Activated T-helper 17 cell treated with anti-CD3 and anti-CD28 coated beads, Interleukin-2, amount 50 U/mL, for 72 hours (primary cell): Measurements from ENCODE around the gene TARP.
A peak's percentile ranks its signal among the peaks of the same experiment; 100 is the strongest.

Experiments
- ATAC-seq: fragments of 150-1000 bp; cut with Tn5 transposase; replicated peaks from 2 replicates; pipeline ENCODE4 v1.10.0; 2021; ENCODE audit warnings: mild to moderate bottlenecking, moderate library complexity
- H3K27ac Mint-ChIP-seq: one replicate; pipeline ENCODE4 v1.8.0; 2022; ENCODE audit warnings: mixed read lengths
- H3K27me3 Mint-ChIP-seq: one replicate; pipeline ENCODE4 v1.8.0; 2022; ENCODE audit warnings: mixed read lengths
- H3K36me3 Mint-ChIP-seq: one replicate; pipeline ENCODE4 v1.8.0; 2022; ENCODE audit warnings: low read depth, mild to moderate bottlenecking, mixed read lengths
- H3K4me1 Mint-ChIP-seq: one replicate; pipeline ENCODE4 v1.8.0; 2022; ENCODE audit warnings: mixed read lengths
- H3K4me3 Mint-ChIP-seq: one replicate; pipeline ENCODE4 v1.8.0; 2022; ENCODE audit warnings: mild to moderate bottlenecking, mixed read lengths
- H3K9me3 Mint-ChIP-seq: one replicate; pipeline ENCODE4 v1.8.0; 2022; ENCODE audit warnings: mixed read lengths

Gene TARP

GRCh38 chr7:38310591-38311101 lies 37.2 kb upstream of the TARP start:
- Mint-ChIP-seq H3K27me3 (no peaks in the 10 kb centered on the region), H3K9me3 (no peaks in the 10 kb centered on the region), H3K4me1 (no peaks in the 10 kb centered on the region), H3K4me3 (peak overlapping the region; percentile 56), H3K27ac (no peak overlapping the region), H3K36me3 (no peaks in the 10 kb centered on the region)
- no peak for ATAC-seq

GRCh38 chr7:38309555-38309954 lies 36.1 kb upstream of the TARP start:
- no peak overlapping the region for H3K27ac Mint-ChIP-seq
- no peak for ATAC-seq
- H3K36me3 Mint-ChIP-seq, result no peaks in the 10 kb centered on the region
- H3K4me1 Mint-ChIP-seq, result no peaks in the 10 kb centered on the region
- H3K9me3 Mint-ChIP-seq, result no peaks in the 10 kb centered on the region
- peak overlapping the region; percentile 16 for H3K4me3 Mint-ChIP-seq
- no peaks in the 10 kb centered on the region for H3K27me3 Mint-ChIP-seq

- no peak overlapping the region for H3K4me3 Mint-ChIP-seq
- ATAC-seq, result no peak
- no peaks in the 10 kb centered on the region for H3K9me3 Mint-ChIP-seq
- H3K4me1 Mint-ChIP-seq, result no peaks in the 10 kb centered on the region
- H3K27ac Mint-ChIP-seq, result no peak overlapping the region
- H3K27me3 Mint-ChIP-seq, result no peaks in the 10 kb centered on the region
- H3K36me3 Mint-ChIP-seq, result no peaks in the 10 kb centered on the region
Measured at GRCh38 chr7:38308140-38308539, 34.7 kb upstream of the TARP start.

GRCh38 chr7:38307640-38308039 lies 34.2 kb upstream of the TARP start:
- no peaks in the 10 kb centered on the region for H3K27me3 Mint-ChIP-seq
- no peak overlapping the region for H3K4me3 Mint-ChIP-seq
- no peak for ATAC-seq
- no peak overlapping the region for H3K27ac Mint-ChIP-seq
- no peaks in the 10 kb centered on the region for H3K9me3 Mint-ChIP-seq
- H3K36me3 Mint-ChIP-seq, result no peaks in the 10 kb centered on the region
- H3K4me1 Mint-ChIP-seq, result no peaks in the 10 kb centered on the region

- Mint-ChIP-seq H3K4me3 (no peak overlapping the region), H3K27ac (no peak overlapping the region), H3K36me3 (no peaks in the 10 kb centered on the region), H3K9me3 (no peaks in the 10 kb centered on the region), H3K27me3 (no peaks in the 10 kb centered on the region), H3K4me1 (no peaks in the 10 kb centered on the region)
- ATAC-seq, result peak; percentile 55
Measured at GRCh38 chr7:38306914-38307313, 33.5 kb upstream of the TARP start.

GRCh38 chr7:38306171-38306570 lies 32.7 kb upstream of the TARP start:
- Mint-ChIP-seq H3K9me3 (no peaks in the 10 kb centered on the region), H3K36me3 (no peaks in the 10 kb centered on the region), H3K4me3 (no peak overlapping the region), H3K4me1 (no peaks in the 10 kb centered on the region), H3K27ac (no peak overlapping the region), H3K27me3 (no peaks in the 10 kb centered on the region)
- no peak for ATAC-seq

DNA sequence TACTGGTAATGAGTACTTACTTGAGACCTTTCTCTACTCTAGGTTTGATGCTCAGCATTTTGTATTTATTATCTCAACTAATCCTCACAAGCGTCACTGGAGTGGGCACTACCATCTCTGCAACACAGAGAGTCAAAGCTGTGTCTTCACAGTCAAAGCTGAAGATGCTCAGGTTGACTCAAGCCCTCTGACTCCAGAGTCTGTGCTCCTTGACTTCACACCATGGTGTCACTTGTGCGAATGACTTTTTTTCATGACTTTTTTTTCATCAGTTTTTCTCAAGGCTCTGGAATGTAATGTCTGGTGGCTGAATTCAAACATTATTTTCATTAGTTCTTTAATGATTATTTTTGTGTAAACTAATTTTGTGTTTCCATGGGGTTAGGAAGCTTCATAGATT lies 30.4 kb upstream of the TARP start:
- Mint-ChIP-seq H3K27ac (no peak overlapping the region), H3K4me1 (no peaks in the 10 kb centered on the region), H3K4me3 (no peak overlapping the region), H3K27me3 (no peaks in the 10 kb centered on the region), H3K36me3 (no peaks in the 10 kb centered on the region), H3K9me3 (no peaks in the 10 kb centered on the region)
- peak; percentile 60 for ATAC-seq

GRCh38 chr7:38300175-38300574 lies 26.7 kb upstream of the TARP start:
- no peaks in the 10 kb centered on the region for H3K9me3 Mint-ChIP-seq

GRCh38 chr7:38299275-38299931 lies 26.0 kb upstream of the TARP start:
- Mint-ChIP-seq H3K4me1 (no peaks in the 10 kb centered on the region), H3K27ac (no peak overlapping the region), H3K4me3 (peak overlapping the region; percentile 46), H3K9me3 (no peaks in the 10 kb centered on the region), H3K36me3 (no peaks in the 10 kb centered on the region), H3K27me3 (no peaks in the 10 kb centered on the region)
- no peak for ATAC-seq

More at GRCh38 chr7:38300175-38300574, 26.7 kb upstream of the TARP start:
- Mint-ChIP-seq H3K36me3 (no peaks in the 10 kb centered on the region), H3K27me3 (no peaks in the 10 kb centered on the region), H3K4me3 (peak overlapping the region; percentile 46), H3K4me1 (no peaks in the 10 kb centered on the region), H3K27ac (no peak overlapping the region)
- ATAC-seq, result no peak

DNA sequence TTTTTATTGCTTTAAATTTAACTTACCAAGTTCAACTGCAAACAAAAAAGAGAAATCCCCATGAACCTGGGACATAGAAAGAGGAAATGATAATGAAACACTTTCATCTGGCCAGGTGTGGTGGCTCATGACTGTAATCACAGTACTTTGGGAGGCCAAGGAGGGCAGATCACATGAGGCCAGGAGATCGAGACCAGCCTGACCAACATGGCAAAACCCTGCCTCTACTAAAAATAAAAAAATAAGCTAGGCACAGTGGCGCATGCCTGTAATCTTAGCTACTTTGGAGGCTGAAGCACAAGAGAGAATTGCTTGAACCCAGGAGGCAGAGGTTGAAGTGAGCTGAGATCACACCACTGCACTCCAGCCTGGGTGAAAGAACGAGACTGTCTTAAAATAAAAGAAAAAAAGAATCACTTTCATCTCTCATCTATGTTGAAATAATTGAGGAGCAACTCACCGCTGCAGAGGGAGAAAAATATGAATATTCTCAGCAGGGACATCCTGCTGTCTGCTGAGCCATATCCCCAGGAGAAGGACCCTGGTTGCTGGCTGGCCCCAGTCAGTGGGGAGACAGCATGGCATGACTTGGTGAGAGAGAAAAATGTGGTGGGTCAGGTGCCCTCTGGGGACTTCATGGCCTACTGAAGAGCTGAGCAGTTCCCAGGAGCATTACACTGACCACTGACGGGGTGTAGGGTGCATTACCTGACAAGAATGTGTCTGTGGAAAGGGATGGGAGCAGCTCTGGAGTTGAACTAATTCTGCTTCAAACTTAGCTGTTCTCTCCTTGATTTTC lies 22.8 kb upstream of the TARP start:
- Mint-ChIP-seq H3K27ac (no peak overlapping the region), H3K4me1 (no peaks in the 10 kb centered on the region), H3K9me3 (no peaks in the 10 kb centered on the region), H3K36me3 (no peaks in the 10 kb centered on the region), H3K4me3 (no peak overlapping the region), H3K27me3 (no peaks in the 10 kb centered on the region)
- no peak for ATAC-seq

DNA sequence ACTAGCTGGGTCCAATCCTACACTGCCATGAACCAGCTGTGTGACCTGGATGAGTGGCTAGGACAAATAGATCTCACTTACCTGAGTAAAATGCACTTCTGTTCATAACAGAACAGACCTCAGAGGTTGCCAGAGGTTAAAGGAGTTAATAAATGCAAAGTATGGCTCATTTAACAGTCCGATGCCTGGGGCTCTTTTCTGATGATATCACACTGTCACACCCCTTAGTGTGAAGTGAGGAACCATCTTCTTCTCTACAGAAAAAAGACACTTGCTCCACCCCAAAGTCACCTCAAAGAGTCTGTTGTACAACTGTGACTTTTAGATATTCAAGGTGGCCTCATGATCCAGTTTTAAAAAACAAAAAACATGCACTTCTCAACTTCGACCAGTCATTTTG lies 21.5 kb upstream of the TARP start:
- no peaks in the 10 kb centered on the region for H3K36me3 Mint-ChIP-seq
- no peaks in the 10 kb centered on the region for H3K27me3 Mint-ChIP-seq
- H3K9me3 Mint-ChIP-seq, result no peaks in the 10 kb centered on the region
- ATAC-seq, result no peak
- H3K4me1 Mint-ChIP-seq, result no peaks in the 10 kb centered on the region
- no peak overlapping the region for H3K27ac Mint-ChIP-seq
- H3K4me3 Mint-ChIP-seq, result no peak overlapping the region

DNA sequence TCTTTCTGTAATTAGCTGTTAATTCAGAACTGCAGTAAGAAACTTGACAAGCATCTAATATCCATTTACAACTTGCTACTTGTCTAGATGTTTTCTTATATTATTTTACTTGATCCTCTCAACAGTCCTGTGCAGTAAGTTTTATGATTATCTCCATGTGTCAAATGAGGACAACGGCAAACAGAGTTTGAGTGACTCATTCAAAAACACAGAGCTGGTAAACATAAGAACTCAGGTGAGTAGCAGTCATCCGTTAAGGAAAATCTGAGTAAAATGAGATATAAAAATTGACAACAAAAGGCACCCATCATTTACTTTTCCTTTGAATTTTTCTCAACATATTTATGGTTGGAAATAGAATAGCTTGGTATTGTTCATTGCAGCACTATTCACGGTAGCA lies 19.0 kb upstream of the TARP start:
- Mint-ChIP-seq H3K4me1 (no peaks in the 10 kb centered on the region), H3K27ac (no peak overlapping the region), H3K36me3 (no peaks in the 10 kb centered on the region), H3K27me3 (no peaks in the 10 kb centered on the region), H3K9me3 (no peaks in the 10 kb centered on the region), H3K4me3 (no peak overlapping the region)
- no peak for ATAC-seq

DNA sequence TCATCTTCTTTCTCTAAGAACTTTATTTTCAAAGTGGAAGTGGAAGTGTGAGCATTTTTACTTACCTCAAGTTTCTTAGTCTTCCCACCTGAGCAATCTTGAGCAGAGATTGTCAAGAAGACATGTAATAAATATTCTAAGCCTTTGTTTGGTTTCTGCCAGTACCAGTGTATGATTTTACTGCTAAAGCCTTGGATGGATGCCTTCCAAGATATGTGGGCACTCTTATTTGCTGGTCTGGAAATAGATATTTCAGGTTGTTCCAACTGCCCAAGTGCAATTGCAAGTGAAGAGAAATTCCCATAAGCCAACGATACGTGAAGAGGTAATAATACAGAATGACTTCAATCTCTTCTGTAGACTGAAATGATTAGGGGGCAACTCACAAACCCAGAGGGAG lies 18.2 kb upstream of the TARP start:
- no peak overlapping the region for H3K4me3 Mint-ChIP-seq
- H3K4me1 Mint-ChIP-seq, result no peaks in the 10 kb centered on the region
- ATAC-seq, result no peak
- H3K27ac Mint-ChIP-seq, result no peak overlapping the region
- H3K27me3 Mint-ChIP-seq, result no peaks in the 10 kb centered on the region
- no peaks in the 10 kb centered on the region for H3K36me3 Mint-ChIP-seq
- H3K9me3 Mint-ChIP-seq, result no peaks in the 10 kb centered on the region

GRCh38 chr7:38291117-38291647 lies 17.7 kb upstream of the TARP start:
- no peak overlapping the region for H3K4me3 Mint-ChIP-seq
- no peaks in the 10 kb centered on the region for H3K27me3 Mint-ChIP-seq
- ATAC-seq, result no peak
- no peak overlapping the region for H3K27ac Mint-ChIP-seq
- no peaks in the 10 kb centered on the region for H3K9me3 Mint-ChIP-seq
- H3K36me3 Mint-ChIP-seq, result no peaks in the 10 kb centered on the region
- no peaks in the 10 kb centered on the region for H3K4me1 Mint-ChIP-seq

DNA sequence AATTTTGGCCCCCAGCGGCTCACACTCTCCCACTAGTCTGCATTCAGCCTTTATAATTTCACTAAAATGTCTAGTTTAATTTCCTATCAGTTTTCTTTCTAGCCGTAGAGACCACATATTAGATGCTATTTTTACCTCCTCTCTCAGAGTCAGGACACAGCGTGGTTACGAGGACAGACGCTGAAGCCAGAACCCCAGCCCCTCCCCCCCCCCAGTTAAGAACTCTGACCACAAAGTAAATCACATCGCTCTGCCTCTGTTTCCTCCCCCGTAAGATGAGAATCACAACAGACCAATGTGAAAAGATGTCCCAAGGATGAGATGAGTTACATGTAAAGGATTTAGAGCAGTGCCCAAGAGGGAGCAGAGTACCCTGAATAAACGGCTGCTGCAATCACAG lies 11.1 kb upstream of the TARP start:
- ATAC-seq, result no peak
- H3K36me3 Mint-ChIP-seq, result no peaks in the 10 kb centered on the region
- H3K27ac Mint-ChIP-seq, result no peak overlapping the region
- no peaks in the 10 kb centered on the region for H3K4me1 Mint-ChIP-seq
- H3K27me3 Mint-ChIP-seq, result no peaks in the 10 kb centered on the region
- H3K9me3 Mint-ChIP-seq, result no peaks in the 10 kb centered on the region
- no peak overlapping the region for H3K4me3 Mint-ChIP-seq
